ENCODE data around the gene GPC6. TPM values are rescaled to one million over a fixed set of nuclear protein-coding genes. Genes with fewer than 3 reads are reported as not detected.

GPC6 gene
- total and polyA plus RNA-seq, 9 of the 15 experiments (the other 6 are each of a cell fraction or from before 2014, with no cell fraction given), result under 0.01 to 0.20 (median 0.01) TPM; not detected in 4

DNA sequence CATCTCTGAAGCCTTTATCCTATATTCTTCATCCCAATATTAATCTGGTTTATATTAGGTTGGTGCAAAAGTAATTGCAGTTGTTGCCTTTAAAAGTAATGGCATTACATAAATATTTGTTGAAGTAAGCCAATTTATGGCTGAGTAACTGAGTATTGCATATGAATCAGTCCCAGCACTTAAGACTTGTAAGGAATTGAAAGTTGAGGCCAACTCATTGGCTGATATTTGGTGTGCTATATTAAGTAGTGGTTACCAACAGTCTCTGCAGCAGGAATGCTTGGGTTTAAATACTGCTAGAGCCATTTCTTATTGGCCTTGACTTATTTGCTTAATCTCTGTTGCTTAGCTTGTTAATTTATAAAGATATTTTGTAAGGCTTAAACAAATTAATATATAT, 460.7 kb downstream of the GPC6 start (continued):
- TF ChIP-seq, protein P1, sequence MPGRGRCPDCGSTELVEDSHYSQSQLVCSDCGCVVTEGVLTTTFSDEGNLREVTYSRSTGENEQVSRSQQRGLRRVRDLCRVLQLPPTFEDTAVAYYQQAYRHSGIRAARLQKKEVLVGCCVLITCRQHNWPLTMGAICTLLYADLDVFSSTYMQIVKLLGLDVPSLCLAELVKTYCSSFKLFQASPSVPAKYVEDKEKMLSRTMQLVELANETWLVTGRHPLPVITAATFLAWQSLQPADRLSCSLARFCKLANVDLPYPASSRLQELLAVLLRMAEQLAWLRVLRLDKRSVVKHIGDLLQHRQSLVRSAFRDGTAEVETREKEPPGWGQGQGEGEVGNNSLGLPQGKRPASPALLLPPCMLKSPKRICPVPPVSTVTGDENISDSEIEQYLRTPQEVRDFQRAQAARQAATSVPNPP (IDR thresholded peaks at IDR 0.05; ENCODE audit: borderline replicate concordance, insufficient read depth, insufficient read length), result no peak
- TF ChIP-seq PHF8 (IDR thresholded peaks at IDR 0.05; ENCODE audit: borderline replicate concordance, low read length), result no peak
- TF ChIP-seq, protein P2, sequence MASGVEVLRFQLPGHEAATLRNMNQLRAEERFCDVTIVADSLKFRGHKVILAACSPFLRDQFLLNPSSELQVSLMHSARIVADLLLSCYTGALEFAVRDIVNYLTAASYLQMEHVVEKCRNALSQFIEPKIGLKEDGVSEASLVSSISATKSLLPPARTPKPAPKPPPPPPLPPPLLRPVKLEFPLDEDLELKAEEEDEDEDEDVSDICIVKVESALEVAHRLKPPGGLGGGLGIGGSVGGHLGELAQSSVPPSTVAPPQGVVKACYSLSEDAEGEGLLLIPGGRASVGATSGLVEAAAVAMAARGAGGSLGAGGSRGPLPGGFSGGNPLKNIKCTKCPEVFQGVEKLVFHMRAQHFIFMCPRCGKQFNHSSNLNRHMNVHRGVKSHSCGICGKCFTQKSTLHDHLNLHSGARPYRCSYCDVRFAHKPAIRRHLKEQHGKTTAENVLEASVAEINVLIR (CRISPR knock-in tag; IDR thresholded peaks at IDR 0.05), result no peak
- TF ChIP-seq, protein P3, sequence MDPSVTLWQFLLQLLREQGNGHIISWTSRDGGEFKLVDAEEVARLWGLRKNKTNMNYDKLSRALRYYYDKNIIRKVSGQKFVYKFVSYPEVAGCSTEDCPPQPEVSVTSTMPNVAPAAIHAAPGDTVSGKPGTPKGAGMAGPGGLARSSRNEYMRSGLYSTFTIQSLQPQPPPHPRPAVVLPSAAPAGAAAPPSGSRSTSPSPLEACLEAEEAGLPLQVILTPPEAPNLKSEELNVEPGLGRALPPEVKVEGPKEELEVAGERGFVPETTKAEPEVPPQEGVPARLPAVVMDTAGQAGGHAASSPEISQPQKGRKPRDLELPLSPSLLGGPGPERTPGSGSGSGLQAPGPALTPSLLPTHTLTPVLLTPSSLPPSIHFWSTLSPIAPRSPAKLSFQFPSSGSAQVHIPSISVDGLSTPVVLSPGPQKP (CRISPR knock-in tag; IDR thresholded peaks at IDR 0.05), result no peak
- TF ChIP-seq, protein P4, sequence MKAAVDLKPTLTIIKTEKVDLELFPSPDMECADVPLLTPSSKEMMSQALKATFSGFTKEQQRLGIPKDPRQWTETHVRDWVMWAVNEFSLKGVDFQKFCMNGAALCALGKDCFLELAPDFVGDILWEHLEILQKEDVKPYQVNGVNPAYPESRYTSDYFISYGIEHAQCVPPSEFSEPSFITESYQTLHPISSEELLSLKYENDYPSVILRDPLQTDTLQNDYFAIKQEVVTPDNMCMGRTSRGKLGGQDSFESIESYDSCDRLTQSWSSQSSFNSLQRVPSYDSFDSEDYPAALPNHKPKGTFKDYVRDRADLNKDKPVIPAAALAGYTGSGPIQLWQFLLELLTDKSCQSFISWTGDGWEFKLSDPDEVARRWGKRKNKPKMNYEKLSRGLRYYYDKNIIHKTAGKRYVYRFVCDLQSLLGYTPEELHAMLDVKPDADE (conservative IDR thresholded peaks at IDR 0.05; ENCODE audit: control insufficient read depth, low read depth, low read length), result no peak

DNA sequence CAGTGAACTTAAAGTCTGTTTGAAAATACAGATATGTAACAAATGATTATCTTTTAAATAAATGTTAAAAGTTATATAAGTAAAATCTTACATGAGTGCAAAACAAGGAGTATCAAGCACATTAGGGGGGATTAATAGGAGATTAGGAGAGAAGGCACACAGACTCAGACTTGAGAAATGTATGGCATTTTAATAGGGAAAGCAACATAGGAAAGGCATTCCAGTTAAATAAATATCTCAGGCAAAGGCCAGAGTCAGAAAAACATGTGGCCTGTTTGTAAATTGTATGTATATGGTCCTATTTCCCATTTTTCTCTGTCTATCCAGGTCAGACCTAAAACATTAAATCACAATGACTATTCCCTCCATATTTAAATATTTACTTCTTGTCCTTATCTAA, 462.7 kb downstream of the GPC6 start:
- Histone ChIP-seq H3K4me3 (no peak overlapping the region), H3K79me2 (ENCODE audit: control insufficient read depth, insufficient read depth, low read length) (no peaks in the 10 kb centered on the region), H3K4me2 (ENCODE audit: insufficient read depth, low read length) (no peak overlapping the region), H3K27ac (ENCODE audit: extremely low read depth, low read depth, low read length) (no peak overlapping the region), H3K4me1 (replicated peaks in 1 of 2; ENCODE audit: control insufficient read depth in 2 of 2, insufficient read depth in 2 of 2, low read length in 2 of 2) (no peaks in the 10 kb centered on the region), H3K9ac (ENCODE audit: insufficient read depth in 1 of 2, low read depth in 2 of 2, low read length in 2 of 2) (no peak overlapping the region), H3K9me1 (ENCODE audit: control insufficient read depth, insufficient read depth, low read length) (no peaks in the 10 kb centered on the region), H4K20me1 (replicated peaks; ENCODE audit: control insufficient read depth, insufficient read depth, low read length) (no peaks in the 10 kb centered on the region), H3K27me3 (ENCODE audit: control insufficient read depth in 2 of 2, insufficient read depth in 2 of 2, low read length in 2 of 2) (no peaks in the 10 kb centered on the region), H3K9me3 (replicated peaks; ENCODE audit: control insufficient read depth, insufficient read depth, low read depth, low read length) (no peaks in the 10 kb centered on the region), H3K36me3 (ENCODE audit: control insufficient read depth, insufficient read depth, low read length) (no peaks in the 10 kb centered on the region), H2AFZ (ENCODE audit: low read depth, low read length) (no peak overlapping the region)
- no peak for ATAC-seq
- in situ Hi-C loops (cut with MboI) (no loop called here), intact Hi-C loops (cut with micrococcal nuclease) (no loop called here)
- BruUV-seq (replicated peaks), result no TSS peak
- DNase-seq (ENCODE audit: extremely low read depth in 1 of 4, low spot score in 3 of 4), result no peak
- POLR2A ChIA-PET, result no interaction called here
- no peak for FAIRE-seq
- CTCF ChIA-PET (ENCODE audit: low intra/inter-chr PET ratio), result no interaction called here
- no peak for TF ChIP-seq RAD21 (CRISPR knock-in tag; conservative IDR thresholded peaks at IDR 0.05 in 1 of 2, IDR thresholded peaks at IDR 0.05 in 1 of 2)
- TF ChIP-seq, protein P5, sequence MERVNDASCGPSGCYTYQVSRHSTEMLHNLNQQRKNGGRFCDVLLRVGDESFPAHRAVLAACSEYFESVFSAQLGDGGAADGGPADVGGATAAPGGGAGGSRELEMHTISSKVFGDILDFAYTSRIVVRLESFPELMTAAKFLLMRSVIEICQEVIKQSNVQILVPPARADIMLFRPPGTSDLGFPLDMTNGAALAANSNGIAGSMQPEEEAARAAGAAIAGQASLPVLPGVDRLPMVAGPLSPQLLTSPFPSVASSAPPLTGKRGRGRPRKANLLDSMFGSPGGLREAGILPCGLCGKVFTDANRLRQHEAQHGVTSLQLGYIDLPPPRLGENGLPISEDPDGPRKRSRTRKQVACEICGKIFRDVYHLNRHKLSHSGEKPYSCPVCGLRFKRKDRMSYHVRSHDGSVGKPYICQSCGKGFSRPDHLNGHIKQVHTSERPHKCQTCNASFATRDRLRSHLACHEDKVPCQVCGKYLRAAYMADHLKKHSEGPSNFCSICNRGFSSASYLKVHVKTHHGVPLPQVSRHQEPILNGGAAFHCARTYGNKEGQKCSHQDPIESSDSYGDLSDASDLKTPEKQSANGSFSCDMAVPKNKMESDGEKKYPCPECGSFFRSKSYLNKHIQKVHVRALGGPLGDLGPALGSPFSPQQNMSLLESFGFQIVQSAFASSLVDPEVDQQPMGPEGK (CRISPR knock-in tag; IDR thresholded peaks at IDR 0.05; ENCODE audit: borderline replicate concordance), result no peak
- no peak for TF ChIP-seq TCF7L2 (IDR thresholded peaks at IDR 0.05; ENCODE audit: low read depth, low read length)
- TF ChIP-seq, protein P6, sequence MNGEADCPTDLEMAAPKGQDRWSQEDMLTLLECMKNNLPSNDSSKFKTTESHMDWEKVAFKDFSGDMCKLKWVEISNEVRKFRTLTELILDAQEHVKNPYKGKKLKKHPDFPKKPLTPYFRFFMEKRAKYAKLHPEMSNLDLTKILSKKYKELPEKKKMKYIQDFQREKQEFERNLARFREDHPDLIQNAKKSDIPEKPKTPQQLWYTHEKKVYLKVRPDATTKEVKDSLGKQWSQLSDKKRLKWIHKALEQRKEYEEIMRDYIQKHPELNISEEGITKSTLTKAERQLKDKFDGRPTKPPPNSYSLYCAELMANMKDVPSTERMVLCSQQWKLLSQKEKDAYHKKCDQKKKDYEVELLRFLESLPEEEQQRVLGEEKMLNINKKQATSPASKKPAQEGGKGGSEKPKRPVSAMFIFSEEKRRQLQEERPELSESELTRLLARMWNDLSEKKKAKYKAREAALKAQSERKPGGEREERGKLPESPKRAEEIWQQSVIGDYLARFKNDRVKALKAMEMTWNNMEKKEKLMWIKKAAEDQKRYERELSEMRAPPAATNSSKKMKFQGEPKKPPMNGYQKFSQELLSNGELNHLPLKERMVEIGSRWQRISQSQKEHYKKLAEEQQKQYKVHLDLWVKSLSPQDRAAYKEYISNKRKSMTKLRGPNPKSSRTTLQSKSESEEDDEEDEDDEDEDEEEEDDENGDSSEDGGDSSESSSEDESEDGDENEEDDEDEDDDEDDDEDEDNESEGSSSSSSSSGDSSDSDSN (IDR thresholded peaks at IDR 0.05; ENCODE audit: borderline replicate concordance in 1 of 2, low read depth in 2 of 2, low read length in 2 of 2), result no peak
